MM.1S (cell line): ENCODE data around the gene SLC48A1.

Experiments
- CTCF ChIP-seq: fragments of 300-600 bp; sonication (generic); IDR thresholded peaks from 2 replicates; pipeline ENCODE4 v1.5.1; 2016; ENCODE audit warnings: antibody characterized with exemption, low read length, mixed read lengths
- EZH2 ChIP-seq: fragments of 300-600 bp; sonication (generic); optimal IDR thresholded peaks from 2 replicates; pipeline ENCODE3; 2017; ENCODE audit warnings: low read depth, mild to moderate bottlenecking, antibody characterized with exemption, low read length, mixed read lengths

- TF ChIP-seq CTCF (no peak), EZH2 (no peak)
Measured at GRCh38 chr12:47758584-47758833, 14.5 kb upstream of the SLC48A1 start.
